SW480 (cell line): ENCODE results near the gene FBXO42.

Experiments used
- DNase-seq: peaks from one replicate; pipeline ENCODE4 v3.0.0-alpha.2; 2016; ENCODE audit warnings: low spot score

FBXO42 gene

GRCh38 chr1:16326833-16327404 lies 25.4 kb downstream of the FBXO42 start:
- DNase-seq = no peak

DNA sequence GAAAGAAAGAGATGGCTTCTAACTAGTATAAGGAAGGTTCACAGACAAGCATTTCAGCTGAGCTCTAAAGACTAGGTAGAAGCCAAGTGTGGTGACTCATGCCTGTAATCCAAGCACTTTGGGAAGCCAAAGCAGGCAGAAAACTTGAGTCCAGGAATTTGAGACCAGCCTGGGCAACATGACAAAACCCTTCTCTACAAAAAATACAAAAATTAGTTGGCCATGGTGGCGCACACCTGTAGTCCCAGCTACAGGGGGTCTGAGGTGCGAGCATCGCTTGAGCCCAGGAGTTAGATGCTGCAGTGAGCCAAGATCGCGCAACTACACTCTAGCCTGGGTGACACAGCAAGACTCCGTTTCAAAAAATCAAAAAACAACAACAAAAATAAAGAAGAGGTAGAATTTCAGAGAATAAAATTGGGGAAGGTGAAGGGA lies 27.8 kb downstream of the FBXO42 start:
- DNase-seq = no peak

DNA sequence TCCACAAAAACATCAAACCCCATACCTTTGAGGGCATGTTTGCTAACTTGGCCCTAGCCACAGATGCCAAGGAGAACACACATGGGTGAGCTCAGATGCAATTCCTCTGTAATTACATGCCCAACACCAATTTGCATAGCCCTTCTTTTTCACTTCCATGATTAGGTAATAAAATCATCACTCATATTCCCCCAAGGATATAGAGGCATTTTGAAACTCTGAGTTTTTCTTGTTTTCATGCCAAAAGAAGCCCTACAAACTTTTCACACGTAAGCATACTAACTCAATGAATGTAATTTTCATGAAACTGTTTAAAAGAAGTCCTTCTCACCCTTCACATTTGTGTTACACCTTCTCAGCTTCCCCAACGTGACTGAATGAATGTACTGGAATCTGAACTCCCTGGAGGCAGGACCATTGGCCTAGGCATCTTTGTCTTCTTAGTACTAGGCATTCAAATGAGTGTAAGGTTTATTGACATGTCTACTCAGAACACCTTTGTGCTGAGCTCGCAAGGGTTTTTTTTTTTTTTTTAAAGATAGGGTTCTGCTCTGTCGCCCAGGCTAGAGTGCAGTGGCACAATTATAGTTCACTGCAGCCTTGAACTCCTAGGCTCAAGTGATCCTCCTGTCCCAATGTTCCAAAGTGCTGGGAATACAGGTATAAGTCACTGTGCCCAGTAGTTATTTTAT lies 31.0 kb downstream of the FBXO42 start:
- no peak for DNase-seq

DNA sequence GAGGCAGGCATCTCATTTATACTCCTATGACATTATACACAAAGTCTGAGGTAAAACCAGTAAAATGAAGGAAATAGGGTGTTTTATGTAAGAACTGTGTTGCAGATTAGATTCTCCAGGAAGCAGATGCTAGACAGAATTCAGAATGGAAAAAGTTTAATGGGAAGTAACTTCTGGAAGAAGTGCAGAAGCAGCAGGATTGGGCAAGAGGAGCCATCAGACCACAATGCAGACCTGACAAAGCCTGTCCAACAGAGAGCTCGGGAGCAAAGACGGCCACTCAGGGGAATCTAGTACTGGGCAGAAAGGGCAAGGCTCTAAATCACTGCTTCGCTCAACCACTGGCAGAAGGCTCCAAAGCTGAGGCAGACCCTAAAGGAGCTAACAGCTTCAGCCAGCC lies 33.7 kb downstream of the FBXO42 start:
- DNase-seq = no peak

DNA sequence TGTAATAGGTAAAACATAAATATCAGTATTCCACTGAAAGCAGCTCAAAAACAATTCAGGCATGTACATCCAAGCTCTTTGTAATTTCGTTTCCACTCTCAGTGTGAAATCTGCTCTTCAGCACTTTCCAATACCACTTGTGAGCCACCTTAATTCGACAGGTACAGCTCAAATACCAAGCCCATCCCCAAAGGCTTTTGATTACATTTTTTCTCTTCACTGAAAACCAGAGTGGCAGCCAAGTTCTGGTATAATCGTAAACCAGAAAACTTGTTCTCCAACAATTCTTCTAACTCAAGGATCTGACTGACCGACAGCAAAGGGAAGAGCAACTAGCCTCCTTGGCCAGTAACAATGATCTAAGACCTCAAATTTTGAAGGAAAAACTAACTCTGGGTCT lies 36.8 kb downstream of the FBXO42 start:
- DNase-seq = no peak

- DNase-seq = no peak
These were observed 45.1 kb downstream of the FBXO42 start for GRCh38 chr1:16307222-16307621.

DNA sequence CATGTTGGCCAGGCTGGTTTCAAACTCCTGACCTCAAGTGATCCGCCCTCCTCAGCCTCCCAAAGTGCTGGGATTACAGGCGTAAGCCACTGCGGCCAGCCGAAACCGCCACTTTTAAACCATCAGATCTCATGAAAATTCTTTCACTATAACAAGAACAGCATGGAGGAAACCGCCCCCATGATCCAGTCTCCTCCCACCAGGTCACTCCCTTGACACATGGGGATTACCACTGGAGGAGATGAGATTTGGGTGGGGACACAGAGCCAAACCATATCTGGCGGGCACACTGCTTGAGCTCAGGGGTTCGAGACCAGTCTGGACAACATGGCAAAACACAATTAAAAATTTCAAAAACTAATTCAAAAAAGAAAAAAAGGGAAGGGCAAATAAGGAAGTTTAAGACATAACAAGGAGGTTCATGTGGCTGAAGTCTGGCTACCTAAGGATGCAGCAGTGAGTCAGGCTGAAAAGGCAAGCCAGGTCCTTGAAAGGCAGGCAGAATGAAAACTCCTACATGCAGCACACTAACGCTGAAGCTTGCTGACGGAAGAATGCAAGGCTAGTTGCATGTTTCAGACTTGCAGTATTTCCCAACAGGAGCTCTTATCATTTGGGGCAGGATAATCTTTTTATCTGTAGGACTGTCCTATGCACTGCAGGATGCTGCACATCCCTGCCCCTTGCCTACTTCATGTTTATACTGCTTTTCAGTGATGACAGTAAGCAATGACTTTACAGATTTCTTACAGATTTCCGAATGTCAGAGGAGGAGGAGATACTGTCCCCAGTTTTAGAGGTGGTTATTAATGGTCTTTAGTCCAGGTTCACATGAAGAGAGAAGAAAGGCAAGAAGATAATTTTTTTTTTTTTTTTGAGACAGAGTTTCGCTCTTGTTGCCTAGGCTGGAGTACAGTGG lies 49.3 kb downstream of the FBXO42 start:
- DNase-seq = no peak

DNA sequence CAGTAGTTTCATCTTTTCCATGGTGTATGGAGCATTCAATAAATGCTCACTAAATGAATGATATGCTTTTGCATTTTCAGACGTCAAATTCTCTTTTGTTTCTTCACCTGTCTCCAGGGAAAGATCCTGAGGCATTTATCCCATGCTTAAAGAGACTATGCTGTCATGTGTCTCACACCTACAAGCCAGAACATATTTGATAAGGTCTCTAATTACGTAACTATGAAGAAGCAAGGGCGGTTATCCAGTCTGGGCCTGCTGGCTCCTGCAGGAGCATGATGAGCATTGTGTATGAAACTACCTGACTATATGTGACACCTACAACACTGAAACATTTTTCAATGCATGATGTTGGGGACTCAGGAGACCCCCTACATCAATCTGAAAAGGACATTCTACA lies 51.8 kb downstream of the FBXO42 start:
- DNase-seq = no peak

DNA sequence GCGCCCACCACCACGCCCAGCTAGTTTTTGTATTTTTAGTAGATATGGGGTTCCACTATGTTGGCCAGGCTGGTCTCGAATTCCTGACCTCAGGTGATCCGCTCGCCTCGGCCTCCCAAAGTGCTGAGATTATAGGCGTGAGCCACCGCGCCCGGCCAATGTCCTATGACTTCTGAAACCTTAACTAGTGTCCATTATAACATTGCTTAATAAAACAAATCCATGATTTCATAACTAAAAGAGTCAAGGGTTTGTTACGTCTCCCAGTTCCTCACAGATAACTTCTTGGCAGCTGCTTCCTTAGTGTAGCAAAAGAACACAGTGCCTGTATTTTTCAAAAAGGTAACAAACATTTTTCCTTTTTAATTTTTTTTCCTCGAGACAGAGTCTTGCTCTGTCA lies 53.6 kb downstream of the FBXO42 start:
- no peak for DNase-seq

DNA sequence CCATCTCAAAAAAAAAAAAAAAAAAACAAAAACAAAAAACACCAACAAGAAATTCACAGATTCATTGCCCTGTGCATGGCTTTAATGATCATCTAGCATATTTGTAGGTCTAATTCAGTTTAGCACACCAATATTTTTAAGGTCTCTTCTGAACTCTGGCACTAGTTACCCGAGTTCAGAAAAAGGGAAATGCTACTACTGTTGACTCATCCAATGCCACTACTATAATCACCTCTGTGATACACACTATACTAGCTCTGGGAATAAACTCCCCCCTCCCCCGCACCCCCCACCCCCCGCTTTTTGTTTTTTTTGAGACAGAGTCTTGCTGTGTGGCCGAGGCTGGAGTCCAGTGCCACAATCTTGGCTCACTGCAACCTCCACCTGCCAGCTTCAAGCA lies 55.6 kb downstream of the FBXO42 start:
- DNase-seq = no peak

DNA sequence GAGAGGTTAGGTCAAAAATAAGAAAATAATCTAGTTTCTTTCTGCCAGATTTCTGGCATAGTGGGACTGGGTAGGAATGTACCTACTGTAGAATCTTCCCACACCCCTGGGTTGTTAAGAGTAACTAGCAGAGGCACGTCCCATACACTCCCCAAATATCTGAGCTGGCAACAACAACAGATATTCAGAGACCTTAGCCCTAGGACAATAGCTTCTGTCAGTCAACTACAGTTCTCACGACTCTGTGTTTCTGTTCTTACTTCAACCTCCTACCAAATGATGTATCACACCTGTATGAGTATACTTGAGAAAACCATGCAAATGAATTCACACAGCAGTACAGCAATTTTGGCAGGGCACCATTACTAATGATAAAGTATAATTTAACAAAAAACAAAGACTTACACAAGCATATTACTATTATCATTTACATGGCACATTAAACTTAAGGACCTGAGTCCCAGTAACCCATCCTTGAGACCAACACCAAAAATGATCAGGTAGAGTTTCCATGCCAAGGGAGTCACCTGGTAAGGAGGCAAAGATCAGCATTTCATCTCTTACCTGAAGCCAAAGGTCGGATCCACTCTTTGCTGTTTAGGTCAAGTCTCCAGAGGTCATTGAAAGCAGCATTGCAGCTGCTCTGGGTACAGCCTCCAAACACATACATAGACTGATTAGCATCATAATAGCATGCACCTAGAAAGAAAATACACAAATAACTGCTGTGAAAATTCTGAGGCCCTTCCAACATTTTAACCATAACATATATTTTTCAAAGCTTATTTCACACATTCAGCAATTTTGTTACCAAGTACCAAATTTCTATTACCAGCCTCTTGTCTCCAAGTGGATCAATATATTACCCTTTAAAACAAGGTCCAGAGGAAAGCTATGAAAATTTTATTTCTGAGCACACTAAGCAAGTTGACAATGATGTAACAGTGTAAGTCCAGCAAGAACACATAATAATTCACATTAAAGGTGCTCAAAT lies 57.8 kb downstream of the FBXO42 start:
- no peak for DNase-seq

- DNase-seq = no peak
These were observed 58.7 kb downstream of the FBXO42 start for GRCh38 chr1:16293538-16293937.

DNA sequence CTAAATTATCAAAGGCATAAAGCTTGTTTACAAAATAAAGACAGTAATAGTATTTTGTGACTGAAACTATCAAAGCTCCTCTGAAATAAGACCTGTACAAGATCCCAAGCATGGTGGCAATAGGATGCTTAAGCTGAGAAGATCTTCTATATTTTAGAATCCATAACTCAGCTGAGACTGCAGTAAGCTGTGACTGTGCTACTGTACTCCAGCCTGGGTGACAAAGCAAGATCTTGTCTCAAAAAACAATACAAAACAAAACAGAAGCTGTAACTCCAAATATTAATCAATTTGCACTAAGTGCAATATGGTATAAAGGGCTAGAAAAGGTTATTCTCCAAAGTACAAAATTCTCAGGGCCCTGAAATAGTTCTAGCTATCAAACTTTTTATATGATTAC lies 59.5 kb downstream of the FBXO42 start:
- DNase-seq = no peak

DNA sequence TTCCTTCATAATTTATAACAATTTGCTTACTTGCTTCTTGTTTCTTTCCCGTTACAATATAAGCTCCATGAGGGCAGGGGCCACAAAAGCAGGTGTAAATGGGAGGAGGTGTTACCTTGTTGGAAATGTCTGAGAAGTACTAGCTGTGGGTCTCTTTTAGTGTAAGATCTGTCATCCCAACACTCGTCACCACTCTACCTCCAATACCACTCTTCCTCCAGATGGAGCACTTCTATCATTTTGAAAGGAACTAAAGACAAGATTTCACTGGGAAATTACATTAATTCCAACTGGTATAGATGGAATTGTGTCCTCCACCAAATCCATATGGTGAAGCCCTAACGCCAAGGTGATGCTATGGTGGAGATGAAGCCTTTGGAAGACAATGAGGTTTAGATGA lies 62.3 kb downstream of the FBXO42 start:
- no peak for DNase-seq

GRCh38 chr1:16286122-16286521 lies 66.2 kb downstream of the FBXO42 start:
- DNase-seq = no peak

DNA sequence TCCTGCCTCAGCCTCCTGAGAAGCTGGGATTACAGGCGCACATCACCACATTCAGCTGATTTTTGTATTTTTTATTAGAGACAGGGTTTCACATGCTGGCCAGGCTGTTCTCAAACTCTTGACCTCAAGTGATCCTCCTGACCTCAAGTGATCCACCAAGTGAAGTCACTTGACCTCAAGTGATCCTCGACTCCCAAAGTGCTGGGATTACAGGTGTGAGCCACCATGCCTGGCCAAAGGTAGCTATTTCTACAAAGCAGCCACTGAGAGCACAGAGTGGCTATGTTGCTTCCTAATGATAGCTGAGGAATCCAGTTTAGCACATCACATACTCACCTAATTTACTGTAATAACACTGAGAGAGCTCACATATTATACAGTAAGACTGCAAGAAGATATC lies 70.5 kb downstream of the FBXO42 start:
- no peak for DNase-seq

DNA sequence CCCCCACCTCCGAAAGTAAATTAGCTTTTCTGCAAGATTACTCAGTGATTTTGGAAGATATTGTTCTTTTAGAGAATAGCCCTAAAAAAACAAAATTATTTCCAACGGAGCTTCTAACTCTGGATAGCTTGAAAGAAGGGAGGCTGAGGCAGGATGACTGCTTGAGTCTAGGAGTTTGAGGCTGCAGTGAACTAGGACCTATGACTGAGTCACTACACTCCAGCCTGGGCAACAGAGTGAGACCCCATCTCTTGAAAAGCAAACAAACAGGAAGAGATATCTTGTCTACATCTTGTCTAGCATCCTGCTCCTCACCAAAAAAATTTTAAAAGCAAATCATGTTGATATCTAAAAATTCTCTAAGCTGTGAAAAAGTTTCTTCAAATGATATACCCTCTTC lies 73.1 kb downstream of the FBXO42 start:
- no peak for DNase-seq

- no peak for DNase-seq
These were observed 75.8 kb downstream of the FBXO42 start for GRCh38 chr1:16276302-16277030.

GRCh38 chr1:16275591-16275990 lies 76.7 kb downstream of the FBXO42 start:
- no peak for DNase-seq

DNA sequence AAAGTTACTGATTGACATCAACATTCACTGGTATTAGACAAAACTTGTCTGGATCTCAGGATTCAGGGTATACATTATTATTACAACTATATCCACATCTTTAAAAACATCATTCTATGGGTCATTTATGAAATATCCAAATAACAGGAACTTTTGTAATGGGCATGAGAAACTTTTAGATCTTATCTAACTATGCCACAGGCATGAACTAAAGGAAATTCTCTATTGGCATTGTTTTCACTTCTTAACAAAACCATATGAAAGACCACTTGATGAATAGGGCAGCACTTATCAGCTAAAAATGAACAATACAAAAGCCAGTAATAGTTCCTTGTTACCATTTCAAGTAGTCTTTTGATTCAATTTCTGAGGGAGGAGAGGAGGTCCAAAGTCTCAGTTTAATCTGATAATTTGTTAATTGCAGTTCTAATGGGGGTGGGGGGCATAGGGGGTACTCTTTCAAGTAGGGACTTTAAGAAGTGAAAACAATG lies 84.5 kb downstream of the FBXO42 start:
- DNase-seq = no peak
